Stimulated activated CD4-positive, alpha-beta T cell treated with anti-CD3 and anti-CD28 coated beads, Interleukin-4, amount 100 ng/mL, for 1 hour (primary cell): ENCODE data around the gene TAS2R31.

Experiments
- DNase-seq: peaks from one replicate; pipeline ENCODE4 v3.0.0-alpha.2; 2020

Gene TAS2R31

GRCh38 chr12:10994307-10994706 lies 36.9 kb downstream of the TAS2R31 start:
- DNase-seq, result no peak

DNA sequence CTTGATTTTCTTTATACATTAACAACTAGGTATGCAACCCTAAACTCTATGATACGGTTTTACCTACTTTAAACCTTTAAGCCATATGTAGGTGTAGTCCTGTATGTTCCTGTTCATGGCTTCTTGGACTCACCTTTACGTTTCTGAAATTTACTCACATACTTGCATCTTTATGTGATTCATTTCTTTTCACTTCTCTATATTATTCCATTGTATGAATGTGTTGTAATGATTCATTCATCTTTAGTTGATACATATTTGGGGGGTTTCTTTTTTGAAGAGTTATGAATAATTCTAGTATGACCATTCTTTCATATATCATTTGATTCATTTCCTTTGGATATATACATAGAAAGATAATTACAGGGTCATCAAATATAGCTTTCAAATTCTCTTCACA lies 42.1 kb downstream of the TAS2R31 start:
- no peak for DNase-seq

DNA sequence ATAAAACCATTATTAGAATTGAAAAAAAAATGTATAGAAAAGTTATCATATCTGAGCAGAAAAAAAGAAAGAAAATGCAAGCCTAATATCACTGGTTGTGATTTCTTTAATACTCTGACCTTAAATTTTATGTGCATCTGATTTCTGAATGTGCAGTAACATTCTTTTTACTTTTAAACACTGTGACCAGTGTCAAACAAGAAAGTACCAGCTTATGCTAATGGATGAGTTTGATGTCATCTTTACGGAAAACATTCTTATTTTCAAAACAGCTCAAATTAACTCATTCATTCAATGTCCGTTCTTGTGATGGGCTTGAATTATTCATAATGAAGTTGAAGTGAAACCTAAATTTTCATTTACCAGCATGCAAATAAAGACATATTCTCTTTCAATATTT lies 44.4 kb downstream of the TAS2R31 start, which contains the start of gene TAS2R50:
Gene TAS2R50, minus strand, starts transcription at position 101 of the 400 bp plus-strand sequence. Its CDS starts 52 bp downstream, at position 49.
- DNase-seq, result no peak

DNA sequence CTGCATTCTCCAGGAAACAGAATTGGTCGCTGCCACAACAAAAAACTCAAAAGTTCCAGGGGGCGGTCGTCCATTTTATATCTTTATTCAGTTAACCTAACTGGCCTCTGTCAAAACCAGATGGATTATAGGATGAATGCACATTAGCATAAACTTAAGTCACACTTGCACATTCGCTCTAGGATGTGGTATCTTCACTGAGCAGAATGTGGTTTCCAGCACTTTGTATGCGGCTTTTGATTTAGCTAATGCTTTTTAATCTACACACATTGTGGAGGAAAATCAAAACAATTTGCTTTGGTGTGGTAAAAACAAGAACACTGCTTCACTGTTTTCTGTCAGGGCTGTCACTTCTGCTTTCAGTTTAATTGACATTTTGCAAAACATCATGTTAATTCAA lies 49.0 kb downstream of the TAS2R31 start:
- DNase-seq, result no peak
